NT2/D1 (cell line): ENCODE results near the gene UQCRC2.

Experiments used
- SUZ12 ChIP-seq: IDR thresholded peaks from 2 replicates; pipeline ENCODE4 v1.6.1; 2011; ENCODE audit not compliant: insufficient read length, insufficient read depth; ENCODE audit errors: extremely low read depth
- ZNF274 ChIP-seq: IDR thresholded peaks from 2 replicates; pipeline ENCODE4 v1.6.1; 2011; ENCODE audit warnings: mild to moderate bottlenecking, low read depth, low read length

DNA sequence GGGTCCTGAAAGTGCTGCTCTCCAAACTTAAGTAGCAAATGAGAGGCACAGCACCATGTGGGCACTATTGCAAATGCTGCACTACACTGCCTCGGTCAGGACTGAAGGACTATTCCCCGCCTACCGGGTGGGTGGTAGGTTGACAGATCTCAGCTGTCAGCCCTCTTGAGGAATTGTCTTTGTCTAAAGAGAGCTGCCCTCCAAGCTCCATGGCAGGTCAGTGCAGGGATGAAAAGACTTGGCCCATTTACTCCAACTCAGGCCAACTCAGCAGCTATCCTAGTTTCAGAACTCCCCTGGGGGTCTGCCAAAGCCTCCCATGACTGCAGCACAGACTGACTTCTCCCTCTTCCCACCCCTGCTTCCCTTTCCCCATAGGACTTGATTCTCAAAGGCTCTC lies 51.2 kb downstream of the UQCRC2 start:
- TF ChIP-seq ZNF274 (no peak), SUZ12 (no peak)
